Lung (tissue), 12 donors: ENCODE measurements around the gene FHL2. TPM values are rescaled to one million over a fixed set of nuclear protein-coding genes. Genes with fewer than 3 reads are reported as not detected.

ENCODE experiments used
- ATAC-seq: fragments of 200-7000 bp; cut with Tn5 transposase; one replicate; pipeline ENCODE4 v1.9.1; 2020; ENCODE audit warnings: moderate number of reproducible peaks; ENCODE audit not compliant: insufficient read depth, low FRiP score
- DNase-seq, 3 donors: peaks; one replicate each; pipeline ENCODE4 v3.0.0-alpha.2; 2013 to 2017
- H3K27ac ChIP-seq, 2 donors: one replicate each; pipeline ENCODE4 v1.5.1; 2013; ENCODE audit warnings: mild to moderate bottlenecking in 2 of 2, moderate library complexity in 2 of 2, control low read depth in 1 of 2, inconsistent platforms in 1 of 2, low read depth in 1 of 2, low read length in 1 of 2
- H3K27me3 ChIP-seq, 3 donors: one replicate each; pipeline ENCODE4 v1.5.1; 2013; ENCODE audit warnings: low read length in 2 of 3; ENCODE audit not compliant: control insufficient read depth in 3 of 3, insufficient read depth in 3 of 3
- H3K36me3 ChIP-seq, 4 donors: one replicate each; pipeline ENCODE4 v1.5.1; 2013; ENCODE audit warnings: low read length in 4 of 4, mild to moderate bottlenecking in 1 of 4, moderate library complexity in 1 of 4; ENCODE audit not compliant: control insufficient read depth in 4 of 4, insufficient read depth in 4 of 4
- H3K4me1 ChIP-seq, 5 donors: one replicate each; pipeline ENCODE4 v1.5.1; 2013; ENCODE audit warnings: low read length in 5 of 5, mild to moderate bottlenecking in 2 of 5, moderate library complexity in 1 of 5; ENCODE audit not compliant: control insufficient read depth in 5 of 5, insufficient read depth in 5 of 5
- H3K4me3 ChIP-seq: one replicate; pipeline ENCODE4 v1.5.1; 2013; ENCODE audit warnings: mild to moderate bottlenecking, control low read depth, moderate library complexity
- H3K9ac ChIP-seq, 2 donors: one replicate each; pipeline ENCODE4 v1.5.1; 2013; ENCODE audit warnings: low read length in 2 of 2, control low read depth in 1 of 2; ENCODE audit not compliant: insufficient read depth in 1 of 2
- H3K9me3 ChIP-seq, 4 donors: one replicate each; pipeline ENCODE4 v1.5.1; 2013; ENCODE audit warnings: low read length in 3 of 4, mild to moderate bottlenecking in 1 of 4, moderate library complexity in 1 of 4; ENCODE audit not compliant: control insufficient read depth in 4 of 4, insufficient read depth in 3 of 4
- CTCF ChIP-seq: IDR thresholded peaks from 2 replicates; pipeline ENCODE4 v1.5.1; 2012; ENCODE audit warnings: mild to moderate bottlenecking; ENCODE audit errors: control extremely low read depth, extremely low read depth
- WGBS, 2 donors: extraction: QIAGEN DNeasy Blood & Tissue Kit; methylation state at CpG; one replicate each; pipeline ENCODE4 v1.1.7; 2013; 5-methylcytosine and 5-hydroxymethylcytosine counted together
- polyA plus RNA-seq, 2 donors: library from polyadenylated mRNA; stranded (reverse); fragments of 200-250 nt; gene quantifications; one replicate each; pipeline ENCODE4 v1.2.1, GENCODE V29; 2013
- total RNA-seq, 2 donors: library from RNA; depleted of rRNA in 1 of 2; stranded (reverse); fragments of >200 nt in 1 of 2; gene quantifications; one replicate each; pipeline ENCODE4 v1.2.1, GENCODE V29; 2014 to 2021
- donor health status: control.
- donor health status: control.
- donor health status: Bipolar disorder and iron deficiency.
- donor health status: healthy.
- donor health status: DM: yes; HTN: yes; CAD: no.

The FHL2 gene
- total and polyA plus RNA-seq, 4 donors: 6.6 to 12.8 (median 8.7) TPM

DNA sequence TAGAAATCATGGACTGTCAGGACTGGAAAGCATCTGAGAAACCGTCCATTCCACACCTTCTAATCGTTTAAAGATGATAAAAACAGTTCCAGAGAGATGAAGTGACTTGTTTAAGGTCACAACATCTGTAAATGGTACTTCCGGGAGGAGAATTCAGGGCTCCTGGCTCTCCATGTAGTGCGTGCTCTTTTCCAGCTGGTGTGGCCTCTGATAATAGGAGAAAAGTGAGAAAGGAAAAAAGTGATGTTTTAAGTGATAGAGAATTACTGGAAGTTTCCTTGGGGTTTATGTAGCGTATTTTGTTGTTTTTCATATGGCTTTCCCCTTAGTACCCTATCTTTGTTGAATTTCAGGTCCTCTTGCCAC, 60.8 kb downstream of the FHL2 start:
- peak overlapping the region; percentile 89 to 93 for H3K27ac ChIP-seq
- peak overlapping the region; percentile 89 to 90 for H3K9ac ChIP-seq
- H3K27me3 ChIP-seq: no peaks in the 10 kb centered on the region
- ATAC-seq (no peak), DNase-seq (no peak)
- 8 to 13% methylated on average over 5 of the region's 5 CpGs for WGBS, 2 donors
- H3K36me3 ChIP-seq: peaks cover 4 to 12% (median 6%) of the 10 kb centered on the region in 4 donors
- H3K4me3 ChIP-seq: peak overlapping the region; percentile 63
- H3K9me3 ChIP-seq: no peaks in the 10 kb centered on the region
- peaks cover 4 to 24% (median 8%) of the 10 kb centered on the region in 5 donors for H3K4me1 ChIP-seq
- no peak for TF ChIP-seq CTCF

GRCh38 chr2:105337122-105338019, 61.5 kb downstream of the FHL2 start, which contains the start of gene C2orf49:
TSS of gene C2orf49 (plus strand) at chr2:105337540. CDS start at chr2:105337588, 48 bp downstream.
- Histone ChIP-seq H3K4me3 (peak within 1 kb of the TSS; percentile 63), H3K9ac (peak within 1 kb of the TSS; percentile 89 to 94), H3K27ac (peak within 1 kb of the TSS; percentile 89 to 93), H3K9me3 (no peaks in the 10 kb centered on the region), H3K4me1 (peaks cover 4 to 24% (median 8%) of the 10 kb centered on the region in 5 donors), H3K36me3 (peaks cover 0 to 7% (median 5%) of the 10 kb centered on the region in 4 donors), H3K27me3 (no peaks in the 10 kb centered on the region)
- TF ChIP-seq CTCF: no peak
- ATAC-seq (peak; percentile 96), DNase-seq (peak; percentile 94 to 97 (median 95))
- 0% methylated on average over 58 of the region's 58 CpGs for WGBS, 2 donors

DNA sequence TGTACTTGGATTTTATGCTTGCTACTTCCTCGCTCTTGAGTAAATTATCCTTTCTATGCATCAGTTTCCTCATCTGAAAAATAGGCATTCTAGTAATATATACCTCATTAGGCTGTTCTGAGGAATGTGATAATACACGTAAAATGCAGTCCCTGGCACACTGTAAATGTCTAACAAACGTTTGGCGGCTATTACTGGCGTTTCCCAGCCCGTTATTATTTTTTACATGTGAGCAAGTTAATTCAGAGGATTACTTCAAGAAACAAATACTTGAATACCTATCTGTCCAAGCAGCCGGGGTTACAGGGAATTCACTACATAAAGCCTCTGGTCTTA, 62.1 kb downstream of the FHL2 start:
- peak overlapping the region; percentile 37 to 89 for H3K27ac ChIP-seq
- TF ChIP-seq CTCF: no peak
- peaks cover 4 to 24% (median 8%) of the 10 kb centered on the region in 5 donors for H3K4me1 ChIP-seq
- no peak for DNase-seq
- no peaks in the 10 kb centered on the region for H3K9me3 ChIP-seq
- 3 to 5% methylated on average over 7 of the region's 7 CpGs for WGBS, 2 donors
- ATAC-seq: no peak
- peaks cover 0 to 6% (median 5%) of the 10 kb centered on the region in 4 donors for H3K36me3 ChIP-seq
- peak overlapping the region; percentile 86 to 94 for H3K9ac ChIP-seq
- peak overlapping the region; percentile 63 for H3K4me3 ChIP-seq
- no peaks in the 10 kb centered on the region for H3K27me3 ChIP-seq
